ENCODE results near the gene MOSMO.

DNA sequence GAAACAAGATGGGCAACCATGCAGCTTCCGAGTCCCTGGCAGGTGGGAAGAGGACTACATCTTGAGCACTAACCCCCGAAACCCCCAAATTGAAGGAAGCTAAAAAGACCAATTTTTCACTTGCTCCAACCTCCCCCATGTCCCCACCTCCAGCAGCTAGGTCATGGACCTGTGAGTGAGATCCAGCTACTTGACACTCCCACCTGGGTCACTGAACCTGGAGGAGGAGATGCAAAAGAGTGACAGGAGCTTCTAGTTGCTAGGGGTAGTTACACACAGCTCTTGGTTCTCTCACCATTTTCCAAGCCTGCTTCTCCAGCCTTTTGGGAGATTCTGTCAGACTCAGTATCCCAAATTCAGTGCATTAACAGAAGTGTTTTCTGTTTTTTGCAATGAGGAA is 18.2 kb upstream of the MOSMO start:
- no peak for TF ChIP-seq CTCF (IDR thresholded peaks at IDR 0.05)
- no peak for TF ChIP-seq POLR2A (IDR thresholded peaks at IDR 0.05)

Measured in lower leg skin (tissue), 3 donors.